ENCODE data around the gene NTRK2.

Gene NTRK2

GRCh38 chr9:84708400-84708799, 38.9 kb downstream of the NTRK2 start:
- Histone ChIP-seq H3K27me3 (ENCODE audit: control insufficient read depth, insufficient read depth, low read length) (0 out of 2 replicates have a peak, but pooled peaks cover 3% of the 10 kb centered on the region), H3K4me3 (ENCODE audit: low read depth, low read length) (peak overlapping the region; percentile 45), H3K9ac (ENCODE audit: low read depth, low read length) (0 out of 2 replicates have a peak overlapping the region, but pooled peaks have one; percentile 20), H3K4me1 (ENCODE audit: control insufficient read depth, insufficient read depth, low read length) (peaks cover 44% of the 10 kb centered on the region), H3K9me3 (ENCODE audit: control insufficient read depth, insufficient read depth, low read length) (no peaks in the 10 kb centered on the region), H3K27ac (ENCODE audit: low read depth, low read length) (peak overlapping the region; percentile 86), H3K36me3 (ENCODE audit: control insufficient read depth, insufficient read depth, low read length) (no peaks in the 10 kb centered on the region)

- no peaks in the 10 kb centered on the region for H3K36me3 ChIP-seq (ENCODE audit: control insufficient read depth, insufficient read depth, low read length)
- 0 out of 2 replicates have a peak overlapping the region, but pooled peaks have one; percentile 42 for H3K4me3 ChIP-seq (ENCODE audit: low read depth, low read length)
- peaks cover 46% of the 10 kb centered on the region for H3K4me1 ChIP-seq (ENCODE audit: control insufficient read depth, insufficient read depth, low read length)
- peak overlapping the region; percentile 67 for H3K27ac ChIP-seq (ENCODE audit: low read depth, low read length)
- H3K9ac ChIP-seq (ENCODE audit: low read depth, low read length) = no peak overlapping the region
- 0 out of 2 replicates have a peak, but pooled peaks cover 3% of the 10 kb centered on the region for H3K27me3 ChIP-seq (ENCODE audit: control insufficient read depth, insufficient read depth, low read length)
- no peaks in the 10 kb centered on the region for H3K9me3 ChIP-seq (ENCODE audit: control insufficient read depth, insufficient read depth, low read length)
These were observed 39.5 kb downstream of the NTRK2 start for GRCh38 chr9:84709056-84709455.

GRCh38 chr9:84710701-84711397, 41.3 kb downstream of the NTRK2 start:
- no peaks in the 10 kb centered on the region for H3K9me3 ChIP-seq (ENCODE audit: control insufficient read depth, insufficient read depth, low read length)
- H3K27me3 ChIP-seq (ENCODE audit: control insufficient read depth, insufficient read depth, low read length) = 0 out of 2 replicates have a peak, but pooled peaks cover 3% of the 10 kb centered on the region
- no peak overlapping the region for H3K9ac ChIP-seq (ENCODE audit: low read depth, low read length)
- H3K36me3 ChIP-seq (ENCODE audit: control insufficient read depth, insufficient read depth, low read length) = no peaks in the 10 kb centered on the region
- H3K4me1 ChIP-seq (ENCODE audit: control insufficient read depth, insufficient read depth, low read length) = peaks cover 40% of the 10 kb centered on the region
- H3K4me3 ChIP-seq (ENCODE audit: low read depth, low read length) = no peak overlapping the region
- no peak overlapping the region for H3K27ac ChIP-seq (ENCODE audit: low read depth, low read length)

DNA sequence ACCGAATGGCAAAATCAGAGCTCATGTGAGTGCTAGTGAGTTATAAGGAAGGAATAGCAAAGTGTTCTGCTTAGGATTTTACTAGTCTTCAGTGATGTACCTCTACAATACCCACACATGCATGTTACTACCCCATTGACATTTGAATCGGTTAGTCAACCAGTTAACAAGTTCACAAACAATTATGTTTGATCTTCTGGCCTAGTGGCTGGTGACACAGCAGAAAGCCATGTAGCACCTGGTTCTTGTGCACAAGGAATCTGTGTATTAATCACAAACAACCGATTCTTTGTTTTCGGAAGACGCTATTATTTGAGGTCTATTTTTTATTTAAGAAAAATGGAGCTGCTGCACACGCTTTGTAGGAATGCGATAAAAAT, 41.9 kb downstream of the NTRK2 start:
- no peaks in the 10 kb centered on the region for H3K36me3 ChIP-seq (ENCODE audit: control insufficient read depth, insufficient read depth, low read length)
- H3K9me3 ChIP-seq (ENCODE audit: control insufficient read depth, insufficient read depth, low read length) = no peaks in the 10 kb centered on the region
- peaks cover 40% of the 10 kb centered on the region for H3K4me1 ChIP-seq (ENCODE audit: control insufficient read depth, insufficient read depth, low read length)
- H3K9ac ChIP-seq (ENCODE audit: low read depth, low read length) = no peak overlapping the region
- H3K27ac ChIP-seq (ENCODE audit: low read depth, low read length) = no peak overlapping the region
- H3K27me3 ChIP-seq (ENCODE audit: control insufficient read depth, insufficient read depth, low read length) = 0 out of 2 replicates have a peak, but pooled peaks cover 3% of the 10 kb centered on the region
- H3K4me3 ChIP-seq (ENCODE audit: low read depth, low read length) = no peak overlapping the region

DNA sequence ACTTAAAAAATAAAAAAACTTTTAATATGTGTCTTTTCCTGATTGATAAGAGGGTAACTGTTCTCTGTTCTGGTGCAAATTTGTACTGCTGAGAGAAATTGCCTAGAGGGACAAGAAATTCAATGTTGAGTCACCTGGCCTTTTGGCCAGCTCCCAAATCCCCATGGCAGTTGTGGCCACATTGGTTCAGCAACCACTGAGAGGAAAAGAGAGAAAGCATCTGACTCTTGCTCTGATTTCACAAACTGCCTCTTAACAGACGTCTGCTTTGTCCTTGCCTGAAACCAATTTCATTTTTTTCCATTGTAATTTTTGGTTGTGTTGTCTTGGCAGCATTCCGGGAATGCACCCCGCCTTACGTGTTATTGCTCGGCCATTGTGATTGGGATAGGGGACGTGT, 42.4 kb downstream of the NTRK2 start:
- H3K9ac ChIP-seq (ENCODE audit: low read depth, low read length) = no peak overlapping the region
- H3K9me3 ChIP-seq (ENCODE audit: control insufficient read depth, insufficient read depth, low read length) = no peaks in the 10 kb centered on the region
- peaks cover 40% of the 10 kb centered on the region for H3K4me1 ChIP-seq (ENCODE audit: control insufficient read depth, insufficient read depth, low read length)
- H3K36me3 ChIP-seq (ENCODE audit: control insufficient read depth, insufficient read depth, low read length) = no peaks in the 10 kb centered on the region
- no peak overlapping the region for H3K4me3 ChIP-seq (ENCODE audit: low read depth, low read length)
- H3K27ac ChIP-seq (ENCODE audit: low read depth, low read length) = no peak overlapping the region
- 0 out of 2 replicates have a peak, but pooled peaks cover 3% of the 10 kb centered on the region for H3K27me3 ChIP-seq (ENCODE audit: control insufficient read depth, insufficient read depth, low read length)

DNA sequence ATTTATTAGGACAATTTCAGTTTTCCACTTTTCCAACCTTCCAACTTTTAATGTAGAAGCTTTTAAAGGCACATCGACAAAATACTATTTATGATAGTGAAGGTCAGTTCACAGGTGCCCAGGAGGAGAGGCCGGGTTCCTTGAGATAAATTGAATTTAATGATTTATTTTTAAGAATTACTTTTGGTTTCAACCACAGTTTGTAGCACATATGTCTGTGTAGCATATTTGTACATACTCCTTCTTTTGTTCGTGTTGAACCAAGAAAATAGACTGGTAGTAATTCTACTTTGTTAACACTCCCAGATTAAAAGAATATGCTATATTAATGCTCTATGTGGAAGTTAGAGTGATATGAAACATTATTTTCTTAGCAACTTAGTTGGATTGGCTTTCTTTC, 46.7 kb downstream of the NTRK2 start:
- no peaks in the 10 kb centered on the region for H3K9me3 ChIP-seq (ENCODE audit: control insufficient read depth, insufficient read depth, low read length)
- H3K4me3 ChIP-seq (ENCODE audit: low read depth, low read length) = no peak overlapping the region
- H3K27me3 ChIP-seq (ENCODE audit: control insufficient read depth, insufficient read depth, low read length) = no peaks in the 10 kb centered on the region
- H3K4me1 ChIP-seq (ENCODE audit: control insufficient read depth, insufficient read depth, low read length) = peaks cover 10% of the 10 kb centered on the region; the same call in 1 of the 2 replicates
- H3K36me3 ChIP-seq (ENCODE audit: control insufficient read depth, insufficient read depth, low read length) = no peaks in the 10 kb centered on the region
- H3K9ac ChIP-seq (ENCODE audit: low read depth, low read length) = no peak overlapping the region
- H3K27ac ChIP-seq (ENCODE audit: low read depth, low read length) = no peak overlapping the region

DNA sequence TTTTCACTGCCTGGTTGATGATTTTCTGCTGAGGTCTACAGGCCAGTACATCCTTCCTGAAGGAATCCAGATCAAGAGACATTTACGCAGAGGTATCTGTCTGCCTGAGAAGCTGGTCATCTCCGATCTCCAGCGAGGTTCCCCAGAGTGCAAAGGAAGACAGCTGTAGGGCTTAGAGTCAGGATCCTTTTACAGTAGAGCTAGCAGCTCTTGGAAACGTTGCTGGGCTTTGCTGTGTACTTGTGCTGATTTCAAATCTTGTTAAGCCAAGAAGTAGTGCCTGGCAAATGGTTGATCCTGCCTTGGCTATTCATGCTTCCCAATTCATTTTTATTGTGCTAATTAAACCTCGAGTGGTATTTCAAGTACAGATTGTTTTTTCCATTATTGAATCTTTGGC, 48.9 kb downstream of the NTRK2 start:
- Histone ChIP-seq H3K36me3 (ENCODE audit: control insufficient read depth, insufficient read depth, low read length) (no peaks in the 10 kb centered on the region), H3K9me3 (ENCODE audit: control insufficient read depth, insufficient read depth, low read length) (no peaks in the 10 kb centered on the region), H3K27ac (ENCODE audit: low read depth, low read length) (no peak overlapping the region), H3K27me3 (ENCODE audit: control insufficient read depth, insufficient read depth, low read length) (no peaks in the 10 kb centered on the region), H3K4me1 (ENCODE audit: control insufficient read depth, insufficient read depth, low read length) (peaks cover 10% of the 10 kb centered on the region; the same call in 1 of the 2 replicates), H3K4me3 (ENCODE audit: low read depth, low read length) (no peak overlapping the region), H3K9ac (ENCODE audit: low read depth, low read length) (no peak overlapping the region)

- H3K9ac ChIP-seq (ENCODE audit: low read depth, low read length) = no peak overlapping the region
- no peak overlapping the region for H3K27ac ChIP-seq (ENCODE audit: low read depth, low read length)
- H3K4me3 ChIP-seq (ENCODE audit: low read depth, low read length) = no peak overlapping the region
- no peaks in the 10 kb centered on the region for H3K9me3 ChIP-seq (ENCODE audit: control insufficient read depth, insufficient read depth, low read length)
- peaks cover 5% of the 10 kb centered on the region; the same call in 1 of the 2 replicates for H3K4me1 ChIP-seq (ENCODE audit: control insufficient read depth, insufficient read depth, low read length)
- no peaks in the 10 kb centered on the region for H3K36me3 ChIP-seq (ENCODE audit: control insufficient read depth, insufficient read depth, low read length)
- H3K27me3 ChIP-seq (ENCODE audit: control insufficient read depth, insufficient read depth, low read length) = no peaks in the 10 kb centered on the region
These were observed 53.0 kb downstream of the NTRK2 start for GRCh38 chr9:84722388-84722989.

DNA sequence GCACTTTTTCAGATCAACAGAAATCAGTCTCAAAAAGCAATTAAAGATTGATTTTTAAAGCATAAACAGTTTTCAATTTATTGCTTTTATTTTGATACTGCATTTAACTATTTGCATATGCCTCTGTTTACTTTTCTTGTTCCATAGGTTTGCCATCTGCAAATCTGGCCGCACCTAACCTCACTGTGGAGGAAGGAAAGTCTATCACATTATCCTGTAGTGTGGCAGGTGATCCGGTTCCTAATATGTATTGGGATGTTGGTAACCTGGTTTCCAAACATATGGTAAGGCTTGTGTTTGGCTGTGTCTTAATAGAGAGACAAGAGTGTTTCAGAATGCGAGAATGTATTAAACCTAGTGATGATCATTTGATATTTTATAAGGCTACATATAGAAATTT, 53.9 kb downstream of the NTRK2 start:
- H3K9ac ChIP-seq (ENCODE audit: low read depth, low read length) = no peak overlapping the region
- H3K4me3 ChIP-seq (ENCODE audit: low read depth, low read length) = no peak overlapping the region
- H3K4me1 ChIP-seq (ENCODE audit: control insufficient read depth, insufficient read depth, low read length) = peaks cover 3% of the 10 kb centered on the region; the same call in 1 of the 2 replicates
- no peak overlapping the region for H3K27ac ChIP-seq (ENCODE audit: low read depth, low read length)
- no peaks in the 10 kb centered on the region for H3K9me3 ChIP-seq (ENCODE audit: control insufficient read depth, insufficient read depth, low read length)
- H3K36me3 ChIP-seq (ENCODE audit: control insufficient read depth, insufficient read depth, low read length) = no peaks in the 10 kb centered on the region
- H3K27me3 ChIP-seq (ENCODE audit: control insufficient read depth, insufficient read depth, low read length) = no peaks in the 10 kb centered on the region

- Histone ChIP-seq H3K9ac (ENCODE audit: low read depth, low read length) (no peak overlapping the region), H3K4me3 (ENCODE audit: low read depth, low read length) (no peak overlapping the region), H3K27me3 (ENCODE audit: control insufficient read depth, insufficient read depth, low read length) (no peaks in the 10 kb centered on the region), H3K4me1 (ENCODE audit: control insufficient read depth, insufficient read depth, low read length) (peaks cover 18% of the 10 kb centered on the region; the same call in 1 of the 2 replicates), H3K27ac (ENCODE audit: low read depth, low read length) (no peak overlapping the region), H3K9me3 (ENCODE audit: control insufficient read depth, insufficient read depth, low read length) (no peaks in the 10 kb centered on the region), H3K36me3 (ENCODE audit: control insufficient read depth, insufficient read depth, low read length) (no peaks in the 10 kb centered on the region)
These were observed 62.2 kb downstream of the NTRK2 start for GRCh38 chr9:84731696-84732095.

DNA sequence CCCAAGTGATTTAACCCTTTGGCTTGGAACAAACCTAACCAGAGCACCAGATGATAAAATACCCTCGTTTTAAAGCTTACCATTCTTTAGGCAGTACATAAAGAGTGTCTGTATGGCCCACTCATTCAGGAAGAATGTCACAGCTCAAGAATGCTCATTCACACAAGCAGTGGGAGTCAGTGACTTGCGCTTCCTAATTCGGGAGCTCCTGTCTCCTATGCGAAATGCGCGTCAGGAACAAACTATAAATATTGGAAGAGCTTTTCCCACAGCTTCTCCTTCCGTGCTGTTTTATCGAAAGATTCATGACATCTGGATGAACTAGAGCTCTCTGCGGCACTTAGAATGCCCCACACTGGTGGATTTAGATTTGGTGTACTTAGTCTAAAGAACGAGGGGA, 66.6 kb downstream of the NTRK2 start:
- no peaks in the 10 kb centered on the region for H3K36me3 ChIP-seq (ENCODE audit: control insufficient read depth, insufficient read depth, low read length)

More for the DNA sequence above, 66.6 kb downstream of the NTRK2 start:
- Histone ChIP-seq H3K27me3 (ENCODE audit: control insufficient read depth, insufficient read depth, low read length) (no peaks in the 10 kb centered on the region), H3K27ac (ENCODE audit: low read depth, low read length) (peak overlapping the region; percentile 61), H3K4me3 (ENCODE audit: low read depth, low read length) (no peak overlapping the region), H3K9me3 (ENCODE audit: control insufficient read depth, insufficient read depth, low read length) (no peaks in the 10 kb centered on the region), H3K4me1 (ENCODE audit: control insufficient read depth, insufficient read depth, low read length) (peaks cover 6% of the 10 kb centered on the region; the same call in 1 of the 2 replicates), H3K9ac (ENCODE audit: low read depth, low read length) (no peak overlapping the region)
